CD4-positive, alpha-beta T cell treated with Interleukin-6 at 100 ng/mL for 8 hours (primary cell): Measurements from ENCODE around the gene RNF20.
"Not testable (repeated sequence)": the region's sequence is repeated elsewhere in the genome, so short reads cannot be mapped to it uniquely, and the experiment has no call there.

ENCODE experiments used
- DNase-seq: peaks from one replicate; pipeline ENCODE4 v3.0.0-alpha.2; 2020; ENCODE audit warnings: mixed read lengths, low spot score

Gene RNF20

DNA sequence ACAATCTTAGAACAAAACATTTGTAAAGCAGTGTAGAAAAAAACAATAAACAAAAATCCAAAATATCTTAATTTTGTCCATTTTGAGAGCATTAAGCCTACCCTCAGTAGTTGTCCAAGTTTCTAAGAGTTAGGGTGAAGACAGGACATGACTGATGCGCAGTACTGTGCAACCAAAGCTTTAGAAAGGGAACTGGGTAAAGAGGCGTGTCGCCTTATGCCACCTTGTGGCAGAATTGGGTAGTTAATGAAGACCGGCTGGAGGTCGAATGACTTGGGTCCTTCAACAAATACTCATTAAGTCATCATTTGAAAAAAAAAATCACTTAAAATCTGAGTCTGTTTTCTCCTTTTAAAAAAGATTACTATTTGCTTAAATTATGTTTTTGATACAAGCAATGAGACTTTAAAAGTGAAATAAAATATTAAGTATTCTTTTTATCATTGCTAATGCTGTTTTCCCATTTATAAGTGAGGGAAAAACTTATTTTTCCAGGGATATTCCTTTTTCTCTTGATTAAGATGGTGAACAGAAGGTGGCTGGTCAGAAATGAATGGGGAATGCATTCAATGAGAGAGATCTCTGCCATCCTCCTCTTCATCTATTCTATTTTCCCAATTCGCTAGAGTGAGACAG, 3.5 kb upstream of the RNF20 start:
- DNase-seq: peak; percentile 72

DNA sequence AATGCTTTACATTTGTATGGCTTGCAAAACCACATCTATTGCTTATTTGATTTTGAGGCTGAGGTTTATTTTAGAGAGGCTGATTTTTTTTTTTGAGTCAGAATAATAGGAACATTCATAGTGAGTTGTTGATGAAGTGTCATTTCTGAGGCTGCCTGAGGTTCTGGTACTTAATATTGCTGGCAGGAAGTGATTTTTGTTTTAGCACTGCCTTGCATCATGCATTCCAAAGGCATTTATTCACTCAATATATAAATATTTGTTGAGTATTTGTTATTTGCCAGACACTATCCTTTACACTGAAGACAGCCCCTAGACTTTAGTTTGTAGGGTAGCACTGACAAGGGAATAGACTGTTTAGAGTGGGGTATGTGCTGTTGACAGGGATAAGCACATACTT, 2.7 kb downstream of the RNF20 start:
- no peak for DNase-seq

DNA sequence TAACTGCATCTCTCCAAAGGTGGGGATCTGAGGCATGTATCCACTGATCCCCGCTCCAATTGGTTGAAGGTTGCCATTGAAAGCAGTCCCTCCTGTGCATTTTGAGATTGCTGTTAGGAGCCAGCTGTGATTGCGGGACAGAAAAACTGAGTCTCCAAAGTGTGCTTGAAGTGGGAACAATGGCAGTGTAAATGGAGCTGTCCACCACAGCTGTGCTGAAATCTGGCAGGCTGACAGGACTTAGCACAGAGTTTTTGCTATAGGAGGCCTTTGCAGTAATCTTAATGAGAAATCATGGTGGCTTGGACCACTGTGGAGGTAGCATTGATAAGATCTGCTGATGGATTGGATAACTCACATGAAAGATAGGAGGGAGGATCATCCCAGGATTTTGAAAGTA, 3.3 kb downstream of the RNF20 start:
- no peak for DNase-seq

DNA sequence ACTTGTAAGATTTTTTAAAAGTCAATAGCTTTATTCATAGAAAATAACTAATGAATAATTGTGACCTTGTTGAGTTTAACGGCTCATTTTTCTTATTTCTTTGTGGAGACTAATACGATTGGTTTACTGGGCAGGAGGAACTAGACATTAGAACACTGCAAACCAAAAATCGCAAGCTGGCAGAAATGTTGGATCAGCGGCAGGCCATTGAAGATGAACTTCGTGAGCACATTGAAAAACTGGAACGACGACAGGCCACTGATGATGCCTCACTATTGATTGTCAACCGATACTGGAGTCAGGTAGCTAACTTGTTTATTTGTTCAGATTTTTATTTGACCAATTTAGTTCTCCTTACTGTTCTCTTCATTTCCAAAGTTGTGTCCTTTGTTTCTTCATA, 6.4 kb downstream of the RNF20 start:
- no peak for DNase-seq

DNA sequence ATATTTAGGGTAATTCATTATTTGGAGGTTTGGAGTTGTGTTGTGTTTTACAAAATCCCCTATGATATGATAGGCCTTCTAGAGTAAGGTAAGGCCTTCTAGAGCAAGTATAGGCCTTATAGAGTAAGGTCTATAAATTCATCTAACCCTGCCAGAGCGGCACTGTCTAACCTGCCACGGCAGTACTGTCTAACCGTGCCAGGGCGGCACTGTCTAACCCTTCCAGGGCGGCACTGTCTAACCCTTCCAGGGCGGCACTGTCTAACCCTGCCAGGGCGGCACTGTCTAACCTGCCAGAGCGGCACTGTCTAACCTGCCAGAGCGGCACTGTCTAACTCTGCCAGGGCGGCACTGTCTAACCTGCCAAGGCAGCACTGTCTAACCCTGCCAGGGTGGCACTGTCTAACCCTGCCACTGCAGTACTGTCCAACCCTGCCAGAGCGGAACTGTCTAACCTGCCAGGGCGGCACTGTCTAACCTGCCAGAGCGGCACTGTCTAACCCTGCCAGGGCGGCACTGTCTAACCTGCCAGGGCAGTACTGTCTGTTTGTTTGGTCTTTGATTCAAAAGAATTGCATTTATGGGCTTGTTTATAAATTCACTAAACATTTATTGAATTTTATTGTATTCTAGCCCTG, 9.6 kb downstream of the RNF20 start:
- no peak for DNase-seq

DNA sequence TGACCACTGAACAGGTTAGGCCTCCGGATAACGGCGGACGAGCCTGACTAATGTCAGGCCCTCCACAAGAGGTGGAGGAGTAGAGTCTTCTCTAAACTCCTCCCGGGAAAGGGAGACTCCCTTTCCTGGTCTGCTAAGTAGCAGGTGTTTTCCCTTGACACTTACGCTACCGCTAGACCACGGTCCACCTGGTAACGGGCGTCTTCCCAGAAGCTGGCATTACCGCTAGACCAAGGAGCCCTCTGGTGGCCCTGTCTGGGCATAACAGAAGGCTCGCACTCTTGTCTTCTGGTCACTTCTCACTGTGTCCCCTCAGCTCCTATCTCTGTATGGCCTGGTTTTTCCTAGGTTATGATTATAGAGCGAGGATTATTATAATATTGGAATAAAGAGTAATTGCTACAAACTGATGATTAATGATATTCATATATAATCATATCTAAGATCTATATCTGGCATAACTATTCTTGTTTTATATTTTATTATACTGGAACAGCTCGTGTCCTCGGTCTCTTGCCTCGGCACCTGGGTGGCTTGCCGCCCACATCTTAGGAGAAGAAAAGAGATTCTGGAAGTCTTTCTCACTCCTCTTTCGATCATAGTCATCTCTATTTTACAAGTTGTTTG, 15.9 kb downstream of the RNF20 start:
- not testable (repeated sequence) for DNase-seq

DNA sequence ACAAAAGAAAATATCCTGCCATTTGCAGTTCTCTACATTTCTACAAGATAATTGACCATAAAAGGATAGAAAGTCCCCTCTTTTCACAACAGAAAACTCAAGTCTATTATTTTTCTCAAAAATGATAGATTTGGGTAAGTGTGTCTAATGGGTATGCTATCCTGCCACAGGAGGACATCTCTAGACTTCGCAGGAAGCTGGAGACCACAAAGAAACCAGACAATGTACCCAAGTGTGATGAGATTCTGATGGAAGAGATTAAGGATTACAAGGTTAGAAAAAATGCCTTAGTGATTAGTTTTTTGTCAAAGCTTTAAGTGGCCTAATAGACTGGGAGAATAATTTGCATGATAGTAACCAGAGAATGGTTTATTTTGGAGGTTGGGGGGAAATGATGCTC, 28.1 kb downstream of the RNF20 start:
- no peak for DNase-seq

DNA sequence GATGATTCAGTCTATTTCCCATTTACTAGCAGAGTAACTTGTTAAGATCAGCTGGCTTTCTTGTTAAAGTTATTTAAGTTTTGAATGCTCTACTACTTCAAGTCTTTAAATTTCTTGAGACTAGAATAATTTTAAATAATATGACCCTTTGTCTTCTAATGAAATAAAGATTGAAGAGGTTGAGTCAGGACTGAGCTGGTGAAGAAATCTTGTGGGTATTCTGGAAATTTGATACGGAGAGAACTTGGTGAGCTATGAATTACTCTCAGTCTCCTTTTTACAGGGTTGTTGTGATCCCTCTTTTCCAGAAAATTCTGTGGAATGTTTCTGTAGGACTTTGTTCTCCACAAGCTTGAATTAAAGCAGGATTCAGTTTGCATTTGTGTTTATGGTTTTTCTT, 29.3 kb downstream of the RNF20 start:
- DNase-seq: no peak

DNA sequence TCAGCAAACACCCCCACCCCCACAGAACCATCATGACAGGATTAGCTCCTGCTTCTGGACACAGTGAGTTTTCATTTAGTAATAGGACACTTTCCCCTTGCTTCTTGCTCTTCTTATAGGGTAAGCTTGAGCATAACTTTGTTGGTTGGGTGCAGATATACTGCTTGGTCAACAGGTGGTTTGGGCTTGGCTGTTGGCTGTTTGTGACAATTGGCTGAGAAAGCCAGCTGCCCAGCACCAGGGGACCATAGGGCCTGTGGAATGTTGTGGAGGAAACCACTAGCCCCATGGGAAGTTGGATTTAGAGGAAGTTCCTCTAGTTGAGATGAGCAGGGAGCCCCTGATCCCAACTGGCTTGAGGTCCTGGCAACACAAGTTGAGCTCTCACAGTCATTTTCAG, 30.6 kb downstream of the RNF20 start:
- no peak for DNase-seq

DNA sequence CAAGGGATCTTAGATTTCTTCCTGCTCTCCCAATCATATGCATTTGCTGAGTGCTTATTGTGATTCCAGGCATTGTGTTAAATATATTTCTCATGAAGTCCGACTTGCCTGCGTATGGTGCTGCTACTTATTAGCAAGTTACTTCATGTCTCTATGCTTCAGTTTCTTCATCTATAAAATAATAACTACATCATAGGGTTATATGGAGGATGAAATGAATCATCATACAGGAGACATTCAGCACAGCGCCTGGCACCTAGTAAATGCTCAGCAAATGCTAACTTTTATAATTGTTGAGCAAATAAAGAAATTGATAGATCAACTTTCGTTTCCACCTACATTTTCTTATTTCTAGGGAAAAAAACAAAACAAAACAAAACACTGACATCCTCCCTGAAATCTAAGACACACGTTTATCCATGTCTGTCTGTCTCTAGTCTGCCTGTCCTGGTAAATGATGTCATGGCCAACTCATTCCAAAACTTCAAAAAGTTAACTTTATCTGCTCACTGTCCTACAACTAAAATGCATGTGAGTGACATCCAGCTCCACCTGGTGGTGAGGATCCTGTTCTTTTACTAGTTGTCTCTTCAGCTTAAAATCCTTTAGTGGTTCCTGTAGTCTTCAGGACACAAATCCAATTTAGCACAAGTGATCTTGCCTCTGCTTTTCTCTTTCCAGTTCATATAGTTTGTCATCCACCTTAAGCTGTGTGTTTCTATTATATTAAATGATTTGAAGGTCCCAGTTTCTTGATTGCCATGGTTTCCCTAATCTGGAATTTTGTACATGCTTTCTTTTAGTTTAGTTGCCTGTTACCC, 33.5 kb downstream of the RNF20 start:
- DNase-seq: peak; percentile 44

DNA sequence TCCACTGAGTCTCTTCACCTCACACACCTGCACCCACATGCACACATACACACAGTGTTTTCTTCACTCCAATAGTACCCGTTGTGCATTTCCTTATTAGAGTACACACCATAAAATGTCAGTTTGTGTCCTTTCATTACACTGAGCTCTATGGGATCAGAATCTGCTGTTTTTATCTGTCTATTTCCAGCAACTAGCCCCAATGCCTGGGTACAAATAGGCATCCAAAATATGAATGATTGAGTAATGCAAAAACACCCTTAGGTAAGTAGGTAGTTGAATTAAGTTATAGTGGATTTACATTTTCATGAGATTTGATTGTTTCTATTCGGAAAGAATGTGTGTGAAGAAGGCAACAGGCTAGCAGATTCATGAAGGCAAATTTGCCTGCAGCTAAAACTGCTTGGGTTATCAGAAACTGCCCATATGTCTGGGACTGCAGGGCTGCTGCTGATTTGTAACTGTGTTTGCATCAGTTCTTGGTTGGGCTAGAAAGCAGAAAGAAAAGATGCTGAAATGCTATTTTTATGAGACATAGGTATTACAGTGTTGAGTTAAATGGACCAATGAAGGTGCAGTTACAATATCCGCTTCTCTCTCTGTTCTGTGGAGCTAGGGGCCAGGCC, 34.2 kb downstream of the RNF20 start:
- no peak for DNase-seq

DNA sequence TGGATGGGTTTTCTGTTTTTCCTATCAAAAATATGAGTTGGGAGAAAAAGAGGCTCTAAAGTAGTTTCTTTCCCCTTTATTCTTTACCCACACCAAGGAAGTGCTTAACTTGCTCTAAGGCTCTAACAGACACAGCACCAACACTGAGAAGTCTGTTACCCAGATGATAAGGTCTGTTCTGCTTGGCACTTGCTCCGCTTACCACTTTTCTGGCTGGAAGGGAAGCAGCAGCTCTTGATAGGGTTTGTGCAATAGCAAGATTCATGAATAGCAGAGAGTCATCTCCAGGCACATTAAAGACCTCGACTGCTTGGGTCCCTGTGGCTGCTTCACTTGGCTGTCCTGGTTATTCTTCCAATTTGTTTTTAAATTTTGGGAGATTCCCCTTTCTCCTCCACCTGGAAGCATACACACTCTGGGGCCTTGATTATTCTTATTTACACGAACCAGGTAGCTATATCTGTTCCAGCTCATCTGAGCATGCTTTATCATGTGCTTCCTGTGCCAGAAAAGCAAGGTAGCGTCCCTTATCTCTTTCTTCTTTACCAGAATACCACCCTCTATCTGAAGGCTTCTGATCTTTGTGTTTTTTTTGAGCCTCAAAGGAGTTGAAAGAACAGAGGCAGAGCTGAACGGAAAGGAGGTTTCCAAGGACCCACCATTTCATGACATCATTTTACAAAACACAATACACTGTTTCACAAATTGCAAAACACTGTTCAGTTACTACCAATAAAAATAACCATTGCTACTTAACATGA, 36.3 kb downstream of the RNF20 start:
- peak; percentile 58 for DNase-seq

DNA sequence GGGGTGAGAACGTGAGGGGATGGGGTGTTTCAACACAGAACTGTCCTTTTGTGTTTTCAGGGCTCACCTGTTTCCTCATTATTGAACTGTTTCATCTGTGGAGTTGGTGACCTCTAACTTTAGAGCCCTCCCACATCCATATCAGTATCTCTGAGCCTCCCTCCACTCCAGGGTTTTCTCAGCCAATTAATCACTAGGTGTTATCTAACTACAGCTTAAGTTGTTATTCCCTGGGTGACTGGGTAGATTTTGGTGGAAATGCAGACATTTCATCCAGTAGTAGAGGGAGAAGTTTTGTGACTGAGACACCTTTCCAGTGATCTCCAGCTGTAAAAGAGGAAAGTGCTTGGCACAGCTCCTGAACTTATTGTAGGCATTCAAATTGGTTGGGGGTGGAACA, 37.5 kb downstream of the RNF20 start:
- no peak for DNase-seq

DNA sequence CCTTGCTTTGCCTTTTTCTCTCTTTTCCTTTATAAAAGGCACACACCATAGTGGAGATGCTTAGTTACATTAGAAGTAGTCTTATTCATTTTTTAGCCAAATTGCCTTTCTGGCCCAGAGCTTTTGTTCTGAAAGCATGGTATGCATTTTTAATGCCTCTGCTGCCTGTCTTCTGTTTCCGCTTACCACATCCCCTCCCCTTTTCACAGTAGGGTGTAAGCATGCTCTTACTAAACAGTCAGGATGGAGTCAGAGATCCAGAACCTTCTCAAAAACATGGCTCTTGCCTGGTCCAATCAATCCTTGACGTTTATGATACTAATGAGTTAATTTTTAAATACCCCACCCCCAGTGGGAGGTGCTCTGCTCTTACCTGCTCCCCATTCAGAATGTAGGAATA, 38.7 kb downstream of the RNF20 start:
- peak; percentile 19 for DNase-seq

DNA sequence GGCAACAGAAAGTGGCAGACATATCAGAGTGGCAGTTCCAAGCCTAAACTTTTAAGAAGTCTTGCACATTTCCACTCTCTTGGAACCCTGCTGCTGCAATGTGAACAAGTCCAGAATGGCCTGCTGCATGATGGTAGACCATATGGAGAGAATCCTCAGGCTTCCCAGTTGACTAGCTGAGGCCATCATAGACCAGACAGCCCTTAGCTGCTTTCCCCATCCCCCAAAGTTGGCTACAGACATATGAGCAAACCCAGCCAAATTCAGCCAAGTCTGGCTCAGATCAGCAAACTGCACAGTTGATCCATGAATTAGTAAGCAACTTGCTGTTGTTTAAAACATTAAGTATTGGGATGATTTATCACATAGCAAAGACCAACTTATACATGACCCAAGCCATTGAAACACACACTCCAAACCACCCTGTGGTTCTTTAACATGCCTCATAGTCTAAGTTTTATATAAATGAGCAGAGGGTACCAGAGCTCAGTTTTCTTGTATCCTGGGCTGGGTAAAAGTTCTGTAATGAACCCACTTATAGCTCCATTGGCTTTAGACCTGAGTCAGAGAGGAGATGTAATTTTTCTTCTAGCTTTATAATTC, 41.2 kb downstream of the RNF20 start:
- DNase-seq: no peak

DNA sequence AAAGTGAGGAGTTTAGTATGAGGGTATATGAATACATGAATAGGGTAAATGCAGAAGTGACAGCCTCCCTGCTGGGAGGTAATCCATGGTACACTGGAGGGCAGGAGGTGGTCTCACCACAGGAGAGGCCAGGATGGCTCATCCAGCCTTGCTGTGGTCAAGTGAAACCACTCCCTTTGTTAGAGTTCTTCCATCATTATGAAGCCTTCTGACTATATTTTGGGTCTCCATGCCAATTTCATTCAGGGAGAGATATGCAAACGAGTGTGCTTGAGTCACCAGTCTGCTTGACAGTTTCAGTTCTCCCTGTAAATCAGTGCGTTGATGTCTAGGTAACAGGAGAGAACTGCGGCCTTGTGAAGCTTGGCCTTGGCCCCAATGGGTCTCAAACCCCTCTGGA, 44.7 kb downstream of the RNF20 start:
- no peak for DNase-seq

DNA sequence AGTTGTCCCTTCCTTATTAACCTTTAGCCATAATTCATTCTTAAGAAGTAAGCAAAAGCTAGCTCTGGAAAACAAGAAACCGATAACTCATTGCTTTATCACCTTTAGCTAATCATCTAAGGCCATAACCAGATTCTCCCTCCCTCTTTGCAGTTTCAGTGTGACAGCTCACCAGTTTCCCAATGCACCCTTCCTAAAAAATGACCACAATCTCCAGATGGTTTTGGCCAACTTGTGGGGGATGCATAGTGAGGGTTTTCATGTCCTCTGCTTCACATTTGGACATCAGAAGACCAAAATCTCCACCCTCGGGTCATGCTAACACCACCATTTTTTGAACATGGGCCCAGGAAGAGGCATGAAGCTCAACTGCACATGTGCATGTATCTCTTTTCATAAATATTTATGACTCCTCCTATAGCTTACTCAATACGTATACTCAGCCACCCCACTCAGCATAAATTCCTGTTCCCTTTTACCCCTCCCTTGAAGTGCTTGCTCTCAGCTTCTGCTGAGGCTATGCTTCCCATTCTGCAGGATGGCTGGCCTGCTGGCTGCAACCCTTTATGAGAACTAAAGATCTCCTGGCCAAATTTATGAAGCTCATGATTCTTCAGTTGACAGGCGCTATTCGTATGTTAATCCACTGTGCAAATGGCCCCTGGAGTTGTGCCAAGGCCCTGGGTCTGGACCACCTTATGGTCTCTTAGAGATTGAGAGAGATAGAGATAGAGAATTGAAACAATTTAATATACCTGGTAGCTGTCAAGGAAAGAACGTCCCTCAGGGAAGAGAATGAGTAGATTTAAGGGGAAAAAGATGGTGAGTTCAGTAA, 46.3 kb downstream of the RNF20 start:
- no peak for DNase-seq

DNA sequence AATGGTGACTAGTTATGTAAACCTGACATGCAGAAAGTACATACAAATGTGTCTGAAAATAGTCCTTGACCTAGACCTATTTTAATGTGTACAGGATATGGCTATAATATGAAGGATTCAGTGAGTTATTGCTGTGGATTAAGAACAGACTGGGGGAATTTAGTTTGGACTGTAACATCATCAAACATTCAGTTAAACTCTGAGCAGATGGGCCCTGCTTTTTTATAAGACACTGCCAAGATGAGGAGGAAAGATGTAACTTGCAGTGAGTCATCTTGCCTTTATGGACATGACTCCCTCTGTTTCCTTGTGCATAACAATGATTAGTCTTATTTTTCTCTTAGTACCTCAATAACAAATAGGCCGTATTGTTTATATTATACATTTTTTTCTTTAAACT, 48.9 kb downstream of the RNF20 start:
- DNase-seq: no peak

DNA sequence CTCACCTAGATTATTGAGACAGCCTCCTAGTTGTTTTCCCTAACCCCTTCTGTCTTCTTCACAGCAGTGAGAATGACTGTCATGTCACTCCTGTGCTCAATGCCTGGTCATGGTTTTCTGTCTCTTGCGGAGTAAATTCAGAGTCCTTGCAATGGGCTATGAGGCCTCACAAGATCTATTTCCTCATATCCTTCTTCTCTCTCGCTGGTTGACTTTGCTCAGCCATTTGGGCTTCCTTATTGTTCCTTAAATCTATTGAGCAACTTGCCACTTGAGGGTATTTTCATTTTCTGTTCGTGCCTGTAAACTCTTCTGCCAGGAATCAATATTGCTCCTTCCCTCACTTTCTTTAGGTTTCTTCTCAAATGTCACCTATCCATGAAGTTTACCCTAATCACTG, 52.1 kb downstream of the RNF20 start:
- no peak for DNase-seq

DNA sequence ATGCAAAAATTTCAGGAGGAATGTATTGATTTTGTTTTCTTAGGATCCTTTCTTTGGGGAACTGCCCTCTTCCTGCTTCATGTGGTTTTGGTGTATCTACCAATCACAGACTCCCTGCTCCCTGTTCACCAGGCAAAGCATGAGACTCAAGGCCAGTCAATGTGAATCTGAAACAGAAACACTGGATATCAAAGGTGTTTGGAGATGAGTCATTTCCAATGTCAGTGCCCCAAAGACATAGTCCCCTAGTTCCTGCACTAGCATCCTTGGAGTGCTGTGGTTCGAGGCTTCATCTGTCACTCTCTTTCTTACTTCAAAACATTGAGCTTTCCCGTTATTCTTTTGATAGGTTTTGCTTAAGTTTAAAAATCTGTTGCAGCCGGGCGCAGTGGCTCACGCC, 53.0 kb downstream of the RNF20 start:
- DNase-seq: no peak
